Lower leg skin (tissue), 3 donors: Measurements from ENCODE around the gene PCYOX1L.

Experiments
- CTCF ChIP-seq, 3 donors: fragments of 450-650 bp; IDR thresholded peaks; one replicate each; pipeline ENCODE4 v1.5.1; 2016; ENCODE audit warnings: antibody characterized with exemption in 3 of 3, mild to moderate bottlenecking in 3 of 3, moderate library complexity in 2 of 3
- POLR2A ChIP-seq, 2 donors: fragments of 450-650 bp; IDR thresholded peaks; one replicate each; pipeline ENCODE4 v1.6.1; 2016 to 2017; ENCODE audit warnings: antibody characterized with exemption in 2 of 2, mild to moderate bottlenecking in 1 of 2, moderate library complexity in 1 of 2

GRCh38 chr5:149410721-149411432 is 53.0 kb downstream of the PCYOX1L start:
- TF ChIP-seq POLR2A (IDR thresholded peaks at IDR 0.05) (no peak), CTCF (IDR thresholded peaks at IDR 0.05) (no peak)
